ENCODE results near the gene ZNF609. TPM values are rescaled to one million over a fixed set of nuclear protein-coding genes. Genes with fewer than 3 reads are reported as not detected.

ZNF609 gene
- total RNA-seq, 2 donors from 2014 or later = 13.4 to 23.7 TPM

DNA sequence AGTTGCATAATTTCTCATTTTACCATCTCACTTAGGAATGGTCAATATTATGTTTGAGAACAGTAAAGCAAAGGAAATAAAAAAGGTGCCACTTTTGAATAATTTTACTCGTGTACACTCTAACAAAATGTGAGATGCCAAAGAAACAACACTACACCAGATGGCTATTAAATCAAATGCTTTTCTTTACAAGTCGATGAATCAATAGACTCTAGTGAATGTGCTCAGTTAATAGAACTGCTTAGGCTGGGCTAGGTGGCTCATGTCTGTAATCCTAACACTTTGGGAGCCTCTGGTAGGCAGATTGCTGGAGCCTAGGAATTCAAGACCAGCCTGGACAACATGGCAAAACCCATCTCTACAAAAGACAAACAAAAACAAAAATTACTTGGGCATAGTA, 87.9 kb downstream of the ZNF609 start:
- no peak for DNase-seq (ENCODE audit: low spot score)
- no peak overlapping the region for H3K4me3 ChIP-seq
- H3K27me3 ChIP-seq = no peaks in the 10 kb centered on the region
- TF ChIP-seq, protein P1, sequence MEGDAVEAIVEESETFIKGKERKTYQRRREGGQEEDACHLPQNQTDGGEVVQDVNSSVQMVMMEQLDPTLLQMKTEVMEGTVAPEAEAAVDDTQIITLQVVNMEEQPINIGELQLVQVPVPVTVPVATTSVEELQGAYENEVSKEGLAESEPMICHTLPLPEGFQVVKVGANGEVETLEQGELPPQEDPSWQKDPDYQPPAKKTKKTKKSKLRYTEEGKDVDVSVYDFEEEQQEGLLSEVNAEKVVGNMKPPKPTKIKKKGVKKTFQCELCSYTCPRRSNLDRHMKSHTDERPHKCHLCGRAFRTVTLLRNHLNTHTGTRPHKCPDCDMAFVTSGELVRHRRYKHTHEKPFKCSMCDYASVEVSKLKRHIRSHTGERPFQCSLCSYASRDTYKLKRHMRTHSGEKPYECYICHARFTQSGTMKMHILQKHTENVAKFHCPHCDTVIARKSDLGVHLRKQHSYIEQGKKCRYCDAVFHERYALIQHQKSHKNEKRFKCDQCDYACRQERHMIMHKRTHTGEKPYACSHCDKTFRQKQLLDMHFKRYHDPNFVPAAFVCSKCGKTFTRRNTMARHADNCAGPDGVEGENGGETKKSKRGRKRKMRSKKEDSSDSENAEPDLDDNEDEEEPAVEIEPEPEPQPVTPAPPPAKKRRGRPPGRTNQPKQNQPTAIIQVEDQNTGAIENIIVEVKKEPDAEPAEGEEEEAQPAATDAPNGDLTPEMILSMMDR (IDR thresholded peaks at IDR 0.05) = no peak
- H3K36me3 ChIP-seq = no peaks in the 10 kb centered on the region
- peaks cover 0 to 22% of the 10 kb centered on the region in 2 donors for H3K4me1 ChIP-seq
- no peaks in the 10 kb centered on the region for H3K9me3 ChIP-seq
- H3K27ac ChIP-seq = no peak overlapping the region

DNA sequence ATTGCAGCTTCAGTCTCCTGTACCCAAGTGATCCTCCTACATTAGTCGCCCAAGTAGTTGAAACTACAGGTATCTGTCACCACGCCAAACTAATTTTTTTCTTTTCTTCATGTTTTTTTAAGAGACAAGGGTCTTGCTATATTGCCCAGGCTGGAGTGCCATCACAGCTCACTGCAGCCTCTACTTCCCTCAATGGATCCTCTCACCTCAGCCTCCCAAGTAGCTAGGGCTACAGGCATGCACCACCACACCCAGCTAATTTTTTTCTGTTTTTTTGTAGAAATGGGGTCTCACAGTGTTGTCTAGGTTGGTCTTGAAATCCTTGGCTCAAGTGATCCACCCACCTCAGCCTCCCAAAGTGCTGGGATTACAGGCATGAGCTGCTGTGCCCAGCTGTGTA, 89.5 kb downstream of the ZNF609 start:
- TF ChIP-seq, protein P1 (IDR thresholded peaks at IDR 0.05) = no peak
- Histone ChIP-seq H3K27me3 (no peaks in the 10 kb centered on the region), H3K9me3 (no peaks in the 10 kb centered on the region), H3K27ac (no peak overlapping the region), H3K4me1 (peaks cover 0 to 19% of the 10 kb centered on the region in 2 donors), H3K36me3 (no peaks in the 10 kb centered on the region), H3K4me3 (no peak overlapping the region)
- no peak for DNase-seq (ENCODE audit: low spot score)

DNA sequence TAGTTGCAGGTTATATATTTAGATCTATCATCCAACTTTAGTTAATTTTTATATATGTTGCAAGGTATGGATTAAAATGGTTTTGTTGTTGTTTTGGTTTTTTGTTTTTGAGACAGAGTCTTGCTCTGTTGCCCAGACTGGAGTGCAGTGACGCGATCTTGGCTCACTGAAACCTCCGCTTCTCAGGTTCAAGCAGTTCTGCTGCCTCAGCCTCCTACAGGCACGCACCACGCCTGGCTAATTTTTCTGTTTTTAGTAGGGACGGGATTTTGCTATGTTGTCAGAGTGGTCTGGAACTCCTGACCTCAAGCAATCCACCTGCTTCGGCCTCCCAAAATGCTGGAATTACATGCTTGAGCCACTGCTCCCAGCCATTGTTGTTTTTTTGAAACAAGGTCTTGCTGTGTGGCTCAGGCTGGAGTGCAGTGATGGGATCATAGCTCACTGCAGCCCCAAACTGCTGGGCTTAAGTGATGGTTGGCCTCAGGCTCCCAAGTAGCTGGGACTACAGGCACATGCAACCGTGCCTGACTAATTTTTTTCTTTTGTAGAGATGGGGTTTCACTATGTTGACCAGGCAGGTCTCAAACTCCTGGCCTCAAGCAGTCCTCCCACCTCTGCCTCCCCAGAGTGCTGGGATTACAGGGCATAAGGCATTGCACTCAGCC, 92.0 kb downstream of the ZNF609 start:
- Histone ChIP-seq H3K4me3 (no peak overlapping the region), H3K9me3 (no peaks in the 10 kb centered on the region), H3K36me3 (no peaks in the 10 kb centered on the region), H3K27ac (no peak overlapping the region), H3K4me1 (peaks cover 0 to 16% of the 10 kb centered on the region in 2 donors), H3K27me3 (no peaks in the 10 kb centered on the region)
- DNase-seq (ENCODE audit: low spot score) = no peak
- TF ChIP-seq, protein P1 (IDR thresholded peaks at IDR 0.05) = no peak

DNA sequence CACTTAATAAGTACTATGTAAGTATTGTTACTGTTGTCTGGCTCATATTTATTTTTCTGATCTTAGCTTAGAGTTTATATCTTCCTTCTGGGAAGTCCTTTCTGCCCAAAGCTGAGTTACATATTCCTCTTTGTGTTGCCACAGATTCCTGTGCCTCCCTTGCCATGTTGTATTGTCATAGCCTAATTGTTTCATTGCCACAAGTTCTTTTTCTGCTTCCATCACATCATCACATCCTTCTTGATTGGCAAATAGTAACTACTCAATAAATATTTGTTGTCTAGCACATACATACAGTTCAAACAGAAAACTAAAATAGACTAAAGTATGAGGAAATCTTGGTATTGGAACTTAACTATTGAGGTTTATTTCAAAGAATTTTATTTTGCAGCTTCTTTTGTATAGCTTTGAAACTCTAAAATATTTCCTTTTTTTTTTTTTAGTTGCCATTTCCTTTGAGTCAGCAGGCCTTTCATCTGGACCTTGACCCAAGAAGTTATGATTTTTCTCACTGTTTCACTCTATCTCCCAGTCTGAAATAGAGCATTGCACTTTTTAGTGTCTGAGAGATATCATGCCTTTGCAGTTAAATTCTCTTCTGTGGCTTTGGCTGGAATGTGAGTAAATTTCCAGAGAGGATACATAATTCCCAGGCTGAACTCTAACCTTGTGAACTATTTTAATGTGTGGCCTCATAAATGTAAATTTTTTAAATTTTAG, 98.2 kb downstream of the ZNF609 start:
- no peaks in the 10 kb centered on the region for H3K36me3 ChIP-seq
- no peaks in the 10 kb centered on the region for H3K9me3 ChIP-seq
- no peak overlapping the region for H3K4me3 ChIP-seq
- no peaks in the 10 kb centered on the region for H3K27me3 ChIP-seq
- DNase-seq (ENCODE audit: low spot score) = no peak
- TF ChIP-seq, protein P1 (IDR thresholded peaks at IDR 0.05) = no peak
- peaks cover 0 to 14% of the 10 kb centered on the region in 2 donors for H3K4me1 ChIP-seq
- no peak overlapping the region for H3K27ac ChIP-seq

DNA sequence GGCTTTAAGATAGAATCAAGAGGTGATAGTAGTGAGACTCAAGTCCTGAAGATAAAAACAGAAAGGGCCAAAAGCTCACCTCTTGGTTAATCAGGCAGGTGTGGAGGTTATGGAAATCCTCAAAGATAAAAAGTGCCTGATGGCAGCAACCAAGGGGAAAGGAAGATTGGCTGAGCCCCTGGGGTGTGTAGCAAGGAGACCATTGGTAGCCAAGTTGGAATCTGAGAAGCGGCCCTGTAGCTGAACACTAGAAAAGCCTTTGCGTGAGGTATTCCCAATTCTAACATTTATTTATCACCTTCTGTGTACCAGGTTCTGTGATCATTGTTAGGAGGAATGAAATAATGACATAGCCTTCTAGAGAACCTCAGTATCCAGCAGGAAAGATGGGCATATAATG, 98.9 kb downstream of the ZNF609 start:
- DNase-seq (ENCODE audit: low spot score) = no peak
- Histone ChIP-seq H3K36me3 (no peaks in the 10 kb centered on the region), H3K27me3 (no peaks in the 10 kb centered on the region), H3K4me1 (peaks cover 0 to 9% of the 10 kb centered on the region in 2 donors), H3K4me3 (no peak overlapping the region), H3K27ac (no peak overlapping the region), H3K9me3 (no peaks in the 10 kb centered on the region)
- TF ChIP-seq, protein P1 (IDR thresholded peaks at IDR 0.05) = no peak
